ENCODE measurements around the gene ANKFY1.

The ANKFY1 gene

DNA sequence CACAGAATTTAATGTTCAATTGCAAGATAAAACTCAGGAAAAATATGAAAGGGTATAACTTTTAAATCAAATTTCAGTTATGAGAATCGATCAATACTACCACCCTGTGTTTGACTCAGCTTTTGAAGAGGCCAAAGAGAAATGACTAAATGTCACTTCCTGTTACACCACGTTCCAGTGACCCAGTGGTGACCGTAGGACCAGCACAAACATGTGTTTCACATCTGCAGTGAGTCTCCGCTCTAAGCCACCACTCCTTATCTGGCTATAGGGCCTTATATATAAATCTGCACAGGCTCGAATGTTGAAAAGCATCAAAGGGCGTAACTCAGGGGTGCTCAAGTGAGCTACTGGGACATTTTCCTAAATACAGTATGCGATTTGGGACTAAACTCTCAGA is 84.7 kb downstream of the ANKFY1 start:
- DNase-seq (ENCODE audit: low read depth in 3 of 3): no peak

DNA sequence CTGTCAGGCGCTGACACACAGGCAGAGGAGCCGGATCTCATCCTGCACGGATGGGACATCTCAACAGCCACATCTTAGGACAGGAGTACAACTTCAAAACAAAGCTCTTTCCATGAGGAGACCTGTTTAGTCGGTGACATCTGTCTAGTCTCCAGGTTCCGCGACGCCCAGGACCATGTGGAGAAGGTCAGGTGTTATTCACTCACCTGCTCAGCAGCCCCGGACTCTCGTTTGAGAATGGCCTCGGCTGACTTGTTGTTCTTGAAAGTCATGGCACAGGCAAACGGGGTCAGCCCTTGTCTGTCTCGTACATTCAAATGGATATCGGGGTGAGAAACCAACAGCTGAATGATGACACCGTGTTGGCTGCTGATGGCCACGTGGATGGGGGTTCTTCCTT is 85.1 kb downstream of the ANKFY1 start:
- DNase-seq (ENCODE audit: low read depth in 3 of 3): no peak

DNA sequence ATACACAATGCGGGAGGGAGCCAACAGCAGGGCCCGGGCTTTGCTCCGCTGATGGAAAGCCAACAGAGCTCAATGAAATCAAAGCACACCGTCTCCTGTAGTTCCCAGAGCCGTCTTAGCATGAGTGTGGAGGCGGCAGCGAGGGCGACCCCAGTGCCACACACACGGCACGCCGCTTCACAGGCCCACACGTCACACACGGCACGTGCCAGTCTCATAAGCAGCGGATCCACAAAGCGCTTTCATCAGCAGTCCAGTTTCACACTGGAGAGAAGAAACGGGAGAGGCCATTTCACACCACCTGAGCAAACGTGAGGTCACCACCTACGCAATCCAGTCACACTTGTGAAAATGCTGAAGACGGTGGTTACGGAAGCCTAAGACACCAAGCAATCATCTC is 86.0 kb downstream of the ANKFY1 start:
- no peak for DNase-seq (ENCODE audit: low read depth in 3 of 3)

DNA sequence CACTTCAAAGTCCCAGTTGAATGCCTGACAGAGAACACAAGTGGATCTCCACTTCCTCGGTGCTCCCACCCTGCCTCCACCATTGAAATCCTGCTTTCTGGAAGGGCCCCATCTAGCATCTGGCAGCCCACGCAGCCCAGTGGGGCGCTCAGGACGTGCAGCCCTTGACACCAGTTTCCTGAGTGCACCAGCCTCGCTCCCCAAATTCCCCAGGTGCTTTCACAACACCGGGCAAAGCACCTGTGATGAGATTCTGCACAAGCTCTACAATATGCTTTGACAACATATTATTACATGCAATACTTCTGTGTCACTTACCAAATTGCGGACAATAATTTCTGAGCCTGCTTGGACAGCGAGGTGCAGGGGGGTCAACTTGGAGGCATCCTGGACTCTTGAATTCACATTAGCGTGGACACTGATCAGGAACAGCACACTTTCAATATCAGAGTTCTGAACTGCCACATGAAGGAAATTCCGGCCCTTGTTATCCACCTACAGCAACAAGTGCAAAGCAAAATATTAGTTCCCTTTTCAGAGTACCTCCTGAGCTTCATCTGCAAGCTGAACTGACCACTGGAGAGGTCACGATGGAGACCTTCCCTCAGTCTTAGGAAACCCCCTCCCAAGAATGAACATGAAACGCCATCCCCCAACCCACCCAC is 86.8 kb downstream of the ANKFY1 start:
- peak in 1 of 3 donors; percentile 8 for DNase-seq (ENCODE audit: low read depth in 3 of 3)

DNA sequence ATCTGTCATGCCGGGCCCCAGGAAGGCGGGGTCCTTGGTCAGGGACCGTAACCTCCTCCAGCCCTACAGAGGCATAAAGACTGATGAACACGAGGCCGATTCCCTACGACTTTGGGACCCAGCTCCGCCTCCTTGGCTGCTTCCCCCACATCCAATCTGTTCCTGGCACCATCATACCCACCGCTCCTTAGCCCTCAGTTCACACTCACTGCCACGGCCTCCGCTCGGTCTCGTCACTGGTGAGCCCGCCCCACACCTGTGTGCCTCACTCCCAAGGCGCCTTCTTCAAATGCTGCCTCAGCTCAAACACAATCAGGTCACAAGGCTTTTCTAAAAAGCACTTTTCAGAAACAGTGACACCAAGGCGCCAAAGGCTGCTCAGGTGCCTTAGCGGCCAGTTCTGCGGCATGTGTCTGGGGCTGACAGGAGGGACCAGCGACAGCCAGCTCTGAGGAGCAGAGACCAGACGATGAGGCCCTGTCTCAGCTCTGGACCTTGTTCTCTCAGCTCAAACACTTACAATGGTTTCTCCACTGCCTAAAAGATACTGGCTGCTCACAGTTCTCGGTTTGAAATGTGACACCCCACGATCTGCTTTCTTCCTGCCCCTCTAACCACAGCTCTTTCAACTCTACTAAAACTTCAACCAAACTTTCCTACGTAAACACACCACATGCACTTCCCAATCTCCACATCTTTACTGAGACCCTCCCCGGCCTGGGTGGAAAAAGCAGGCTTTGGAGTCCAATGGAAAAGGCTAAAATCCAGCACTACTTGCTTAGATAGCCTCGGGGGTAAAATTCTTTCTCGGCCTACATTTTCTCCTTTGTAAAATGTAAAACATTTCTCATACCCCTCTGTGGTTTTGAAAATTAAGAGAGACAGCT is 87.6 kb downstream of the ANKFY1 start:
- peak in 2 of 3 donors; percentile 21 to 24 for DNase-seq (ENCODE audit: low read depth in 3 of 3)

DNA sequence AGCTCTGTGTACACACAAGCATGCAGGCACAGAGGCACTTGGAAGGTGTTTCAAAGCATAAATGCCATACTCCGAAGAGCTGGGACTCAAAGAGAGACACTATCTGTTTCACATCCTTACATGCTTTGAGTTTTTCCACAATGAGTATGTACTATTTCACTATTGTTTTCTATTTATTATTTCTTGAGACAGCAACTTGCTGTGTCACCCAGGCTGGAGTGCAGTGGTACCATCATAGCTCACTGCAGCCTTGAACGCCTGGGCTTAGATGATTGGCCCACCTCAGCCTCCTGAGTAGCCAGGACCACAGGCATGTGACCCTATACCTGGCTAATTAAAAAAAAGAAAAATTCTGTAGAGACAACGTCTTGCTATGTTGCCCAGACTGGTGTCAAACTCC is 89.2 kb downstream of the ANKFY1 start:
- DNase-seq (ENCODE audit: low read depth in 3 of 3): no peak

DNA sequence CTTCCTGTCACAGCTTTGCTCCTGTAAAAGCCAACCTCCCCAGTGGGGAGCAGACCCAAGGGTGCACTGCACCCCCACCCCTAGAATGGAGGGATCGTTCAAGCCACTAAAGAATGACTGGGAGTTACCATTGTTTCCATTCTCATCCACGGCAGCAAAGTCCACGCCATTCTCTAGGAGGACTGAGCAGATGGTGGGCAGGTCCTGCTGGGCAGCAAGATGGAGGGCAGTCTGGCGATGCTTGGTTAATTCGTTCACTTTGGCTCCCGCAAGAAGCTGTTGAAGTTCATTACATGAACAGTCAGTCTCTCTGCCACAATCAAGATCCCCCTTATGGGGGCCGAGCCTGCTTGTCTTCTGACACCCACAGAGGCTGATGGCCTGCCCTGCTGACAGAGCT is 90.0 kb downstream of the ANKFY1 start:
- no peak for DNase-seq (ENCODE audit: low read depth in 3 of 3)

DNA sequence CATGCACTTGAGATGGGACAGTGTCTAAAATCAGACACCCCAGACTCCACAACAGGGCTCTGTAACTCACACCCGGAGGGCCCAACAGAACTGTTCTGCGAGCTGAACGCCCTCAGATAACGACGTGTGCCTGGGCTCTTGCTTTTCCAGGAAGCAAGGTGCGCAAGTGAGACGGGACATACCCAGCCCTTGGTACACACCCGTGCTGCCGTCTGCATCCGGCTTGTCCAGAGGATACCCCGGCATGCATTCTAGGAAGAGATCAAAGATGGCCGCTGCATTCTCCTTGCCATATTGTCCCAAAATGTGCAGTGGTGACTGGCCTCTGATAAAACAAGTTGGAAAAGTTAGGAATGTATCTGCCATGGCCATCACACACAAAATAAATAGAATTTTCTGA is 91.4 kb downstream of the ANKFY1 start:
- no peak for DNase-seq (ENCODE audit: low read depth in 3 of 3)

DNA sequence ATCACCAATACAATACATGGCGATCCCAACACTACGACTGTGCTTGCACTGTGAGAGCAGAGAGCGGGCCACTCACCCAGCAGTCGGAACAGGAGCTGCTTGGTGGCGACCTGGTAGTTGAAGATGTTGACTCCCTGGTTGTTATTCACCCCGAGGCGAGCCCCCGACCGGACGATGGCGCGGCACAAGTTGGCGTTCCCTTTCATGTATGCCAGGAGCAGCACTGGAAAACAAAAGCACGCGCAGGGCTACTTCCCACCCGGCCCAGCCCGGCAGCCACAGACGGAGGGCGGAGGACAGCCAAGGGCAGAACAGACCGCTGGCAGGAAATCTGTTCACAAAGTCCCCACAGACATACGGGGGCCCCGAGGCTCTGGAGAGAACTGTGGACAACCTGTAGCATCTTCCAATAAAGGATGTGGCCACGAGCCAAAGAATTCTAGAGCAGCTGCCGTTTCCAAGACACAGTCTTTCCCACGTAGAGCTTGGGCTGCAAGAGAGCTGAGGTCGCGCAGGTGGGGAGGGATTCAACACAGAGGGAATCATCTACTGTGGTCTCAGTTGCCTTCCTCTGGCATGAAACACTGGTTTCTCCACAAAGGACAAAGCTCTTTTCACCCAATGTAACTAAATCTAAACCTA is 93.0 kb downstream of the ANKFY1 start:
- DNase-seq (ENCODE audit: low read depth in 3 of 3): no peak

DNA sequence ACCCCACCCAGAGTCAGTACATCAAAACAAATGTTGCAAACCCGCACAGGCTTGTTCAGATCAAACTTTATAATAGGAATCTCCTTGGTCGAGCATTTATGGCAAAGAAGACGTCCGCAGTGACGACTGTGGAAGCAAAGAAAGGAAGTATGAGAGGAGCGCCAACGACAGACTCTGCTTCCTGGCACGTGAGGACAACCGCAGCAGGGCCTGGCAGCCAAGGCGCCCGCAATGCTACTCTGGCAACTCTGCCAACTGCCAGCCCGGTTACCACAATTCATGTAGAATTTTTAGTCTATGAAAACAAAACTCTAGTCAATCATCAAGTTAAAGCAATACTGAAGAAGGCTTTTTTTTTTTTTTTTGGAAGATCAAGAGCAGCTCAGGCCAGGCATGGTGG is 96.0 kb downstream of the ANKFY1 start:
- DNase-seq (ENCODE audit: low read depth in 3 of 3): no peak

DNA sequence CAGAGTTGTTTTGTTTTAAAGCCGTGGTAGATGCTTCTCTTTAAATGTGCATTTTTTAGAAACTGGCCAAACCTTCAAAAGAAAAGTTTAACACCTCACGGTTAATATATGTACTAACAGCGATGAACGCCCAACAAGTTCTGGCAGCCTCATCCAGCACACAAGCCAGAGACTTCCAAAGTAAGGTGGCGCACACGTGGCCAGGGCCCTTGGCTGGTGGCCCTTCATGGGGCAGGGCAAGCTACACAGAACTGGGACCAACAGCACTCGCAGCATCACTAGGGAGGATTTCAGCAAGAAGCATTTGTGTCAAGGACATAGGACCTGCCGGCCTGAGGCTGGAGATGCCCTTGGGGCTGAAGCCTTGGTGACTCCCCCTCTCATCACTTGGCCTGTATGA is 97.4 kb downstream of the ANKFY1 start:
- DNase-seq (ENCODE audit: low read depth in 3 of 3): no peak

DNA sequence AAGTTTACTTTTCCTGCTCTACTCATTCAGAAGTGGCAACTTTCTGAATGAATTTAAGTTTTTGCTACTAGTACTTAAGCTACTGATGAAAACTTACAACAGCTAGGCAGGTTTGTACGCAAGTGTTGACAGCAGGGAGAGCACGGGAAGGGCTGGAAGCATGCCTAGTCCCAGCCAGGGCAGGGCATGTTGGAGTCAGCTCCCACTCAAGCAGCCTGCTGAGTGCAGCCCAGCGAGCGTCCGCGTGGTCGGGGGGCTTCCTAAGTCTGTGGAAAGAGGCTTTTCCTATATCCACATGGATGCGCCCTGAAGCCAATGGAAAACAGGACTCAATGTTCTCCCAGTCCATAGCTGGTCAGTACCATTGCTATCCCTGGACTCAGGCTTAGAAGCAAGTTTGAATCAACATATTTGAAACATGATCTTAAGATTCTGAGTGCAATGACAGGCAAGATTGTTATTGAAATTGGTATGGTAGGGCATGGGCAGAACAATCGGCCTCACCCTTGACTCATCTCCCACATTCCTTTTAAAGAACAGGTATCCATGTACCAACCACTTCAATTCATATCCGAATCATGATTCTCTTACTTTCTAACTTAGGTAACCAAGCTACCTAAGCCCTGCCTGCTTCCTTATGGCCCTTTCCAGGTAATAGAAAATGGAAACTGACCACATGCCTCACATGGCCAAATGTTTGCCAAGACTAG is 98.3 kb downstream of the ANKFY1 start:
- no peak for DNase-seq (ENCODE audit: low read depth in 3 of 3)

DNA sequence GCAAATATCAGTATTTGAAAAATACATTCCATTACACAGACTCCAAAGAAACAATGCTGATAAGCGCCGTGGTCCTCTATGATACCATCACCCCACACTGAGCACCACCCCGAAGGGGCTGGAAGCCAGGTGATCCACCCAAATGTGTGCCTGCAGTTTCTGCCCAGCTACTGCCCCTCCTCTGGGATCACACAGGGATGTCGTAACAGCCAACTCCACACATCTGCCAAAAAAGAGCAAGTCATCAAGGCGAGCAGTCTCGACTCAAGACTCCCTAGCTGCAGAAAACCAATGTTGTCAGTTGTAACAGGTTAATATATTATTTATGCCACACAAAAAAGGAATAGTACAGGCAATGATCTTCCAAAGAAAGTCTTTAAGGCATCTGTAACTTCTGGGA is 99.8 kb downstream of the ANKFY1 start:
- DNase-seq (ENCODE audit: low read depth in 3 of 3): no peak

DNA sequence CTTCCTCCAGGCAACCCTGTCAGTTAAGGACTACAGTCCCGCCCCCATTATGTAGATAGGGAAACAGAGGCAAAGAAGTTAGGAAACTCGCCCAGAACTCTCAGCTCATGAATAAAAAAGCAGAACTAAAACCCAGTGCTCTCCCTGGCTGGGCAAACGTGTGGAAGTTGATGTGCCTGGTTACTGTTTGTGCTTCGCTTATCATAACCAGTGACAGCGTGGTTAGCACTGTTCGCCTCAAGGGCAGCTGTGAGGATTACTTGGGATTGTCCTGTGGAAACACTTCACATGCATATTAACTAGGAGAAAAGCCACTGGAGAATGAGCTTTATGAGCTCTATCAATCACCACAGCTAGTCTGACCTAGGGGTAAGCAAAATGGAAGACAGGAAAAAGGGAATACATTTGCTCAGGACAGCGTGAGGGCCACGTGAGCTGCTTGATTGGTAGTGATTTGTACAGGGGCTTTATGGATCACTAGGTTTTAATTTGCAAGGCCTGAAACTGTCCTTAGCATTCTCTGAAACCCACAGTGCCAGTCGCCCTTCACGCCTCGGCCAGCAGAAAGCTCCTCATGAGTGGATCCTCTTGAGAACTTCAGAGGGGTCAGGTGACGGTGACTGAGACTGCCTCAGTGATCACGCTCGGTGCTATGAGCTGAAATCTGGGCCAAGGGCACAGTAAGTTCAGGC is 100.9 kb downstream of the ANKFY1 start:
- DNase-seq (ENCODE audit: low read depth in 3 of 3): no peak

DNA sequence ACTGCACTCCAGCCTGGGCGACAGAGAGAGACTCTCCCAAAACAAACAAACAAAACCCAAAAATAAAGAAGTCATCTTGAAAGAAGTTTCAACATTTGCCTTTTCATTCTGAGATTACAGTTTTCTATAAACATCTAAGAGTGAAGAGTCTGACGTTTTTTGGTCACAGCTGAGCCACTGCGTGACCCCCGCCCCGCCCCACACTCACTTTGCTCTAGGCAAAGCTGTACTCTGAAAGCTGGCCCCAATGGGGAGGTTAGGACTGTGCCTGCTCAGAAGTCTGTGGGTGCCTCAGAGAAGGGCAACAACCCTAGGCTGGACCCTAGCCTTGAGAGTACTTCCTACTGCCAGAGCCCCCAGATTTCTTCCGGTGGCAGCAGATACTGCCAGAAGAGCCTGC is 101.5 kb downstream of the ANKFY1 start:
- DNase-seq (ENCODE audit: low read depth in 3 of 3): no peak

DNA sequence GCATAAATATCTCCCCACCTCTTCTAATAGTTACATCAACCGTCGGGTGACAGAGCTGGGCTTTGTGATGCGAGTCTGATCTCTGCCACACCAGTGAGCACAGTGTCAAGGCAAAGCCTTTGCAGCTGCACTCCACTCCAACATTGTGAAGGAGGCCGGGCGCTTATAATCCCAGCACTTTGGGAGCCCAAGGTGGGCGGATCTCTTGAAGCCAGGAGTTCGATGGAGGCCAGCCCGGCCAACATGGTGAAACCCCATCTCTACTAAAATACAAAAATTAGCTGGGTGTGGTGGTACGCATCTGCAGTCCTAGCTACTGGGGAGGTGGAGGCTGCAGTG is 101.8 kb downstream of the ANKFY1 start:
- DNase-seq (ENCODE audit: low read depth in 3 of 3): no peak

DNA sequence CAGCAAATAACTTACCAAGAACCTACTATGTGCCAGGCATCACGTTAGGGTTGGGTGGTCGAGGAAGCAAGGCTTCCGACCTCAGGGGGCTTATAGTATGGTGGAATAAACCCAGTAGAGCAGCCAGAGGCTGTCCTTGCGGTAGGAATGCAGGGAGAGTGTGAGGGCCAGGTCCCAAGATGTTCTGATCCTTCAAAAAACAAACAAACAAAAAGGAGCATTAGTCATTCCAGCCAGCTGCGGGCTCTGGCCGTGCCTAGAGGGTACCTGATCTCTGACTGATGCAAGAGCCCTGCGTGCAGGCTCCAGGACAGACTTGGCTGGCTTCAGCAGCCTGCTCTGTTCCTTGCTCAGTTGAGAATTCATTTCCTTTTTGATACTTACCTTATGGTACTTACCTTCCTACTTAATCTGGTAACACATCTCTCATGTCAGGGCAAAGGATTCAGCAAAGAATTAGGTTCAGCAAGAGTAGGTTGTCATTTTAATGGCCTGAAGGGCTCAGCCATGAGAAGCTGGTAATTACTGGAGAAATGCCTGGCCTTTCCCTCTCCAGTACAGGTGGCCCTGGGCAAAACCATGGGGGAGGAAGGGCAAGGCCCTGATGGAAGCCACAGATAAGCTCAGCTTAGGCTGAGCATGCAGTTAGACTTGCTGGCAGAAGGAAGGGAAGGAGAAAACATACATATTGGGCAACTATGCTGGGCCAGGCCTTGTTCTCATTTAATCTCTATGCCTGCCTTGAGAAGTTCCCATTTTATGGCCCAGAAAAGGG is 102.4 kb downstream of the ANKFY1 start:
- no peak for DNase-seq (ENCODE audit: low read depth in 3 of 3)

DNA sequence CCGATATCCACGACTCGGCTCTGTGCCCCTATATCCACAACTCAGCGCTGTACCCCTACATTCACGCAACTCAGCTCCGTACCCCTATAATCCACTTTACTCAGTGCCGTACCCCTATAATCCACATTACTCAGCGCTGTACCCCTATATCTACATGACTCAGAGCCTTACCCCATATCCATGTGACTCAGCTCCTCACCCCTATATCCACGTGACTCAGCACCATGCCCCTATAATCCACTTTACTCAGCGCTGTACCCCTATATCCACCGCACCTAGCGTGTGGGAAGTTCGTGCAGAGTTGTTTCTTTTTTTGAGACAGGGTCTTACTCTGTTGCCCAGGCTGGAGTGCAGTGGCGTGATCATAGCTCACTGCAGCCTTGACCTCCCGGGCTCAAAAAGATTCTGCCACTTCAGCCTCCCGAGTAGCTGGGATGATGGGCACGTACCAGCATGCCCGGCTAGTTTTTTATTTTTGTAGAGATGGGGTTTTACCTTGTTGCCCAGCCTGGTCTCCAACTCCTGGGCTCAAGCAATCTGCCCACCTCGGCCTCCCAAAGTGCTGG is 103.4 kb downstream of the ANKFY1 start:
- no peak for DNase-seq (ENCODE audit: low read depth in 3 of 3)

DNA sequence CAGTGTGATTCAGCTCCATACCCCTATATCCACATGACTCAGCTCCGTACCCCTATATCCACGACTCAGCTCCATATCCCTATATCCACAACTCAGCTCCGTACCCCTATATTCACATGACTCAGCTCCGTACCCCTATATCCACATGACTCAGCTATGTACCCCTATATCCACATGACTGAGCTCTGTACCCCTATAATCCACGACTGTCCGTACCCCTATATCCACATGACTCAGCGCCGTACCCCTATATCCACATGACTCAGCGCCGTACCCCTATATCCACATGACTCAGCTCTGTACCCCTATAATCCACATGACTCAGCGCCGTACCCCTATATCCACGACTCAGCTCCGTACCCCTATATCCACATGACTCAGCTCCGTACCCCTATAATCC is 104.0 kb downstream of the ANKFY1 start:
- DNase-seq (ENCODE audit: low read depth in 3 of 3): no peak

DNA sequence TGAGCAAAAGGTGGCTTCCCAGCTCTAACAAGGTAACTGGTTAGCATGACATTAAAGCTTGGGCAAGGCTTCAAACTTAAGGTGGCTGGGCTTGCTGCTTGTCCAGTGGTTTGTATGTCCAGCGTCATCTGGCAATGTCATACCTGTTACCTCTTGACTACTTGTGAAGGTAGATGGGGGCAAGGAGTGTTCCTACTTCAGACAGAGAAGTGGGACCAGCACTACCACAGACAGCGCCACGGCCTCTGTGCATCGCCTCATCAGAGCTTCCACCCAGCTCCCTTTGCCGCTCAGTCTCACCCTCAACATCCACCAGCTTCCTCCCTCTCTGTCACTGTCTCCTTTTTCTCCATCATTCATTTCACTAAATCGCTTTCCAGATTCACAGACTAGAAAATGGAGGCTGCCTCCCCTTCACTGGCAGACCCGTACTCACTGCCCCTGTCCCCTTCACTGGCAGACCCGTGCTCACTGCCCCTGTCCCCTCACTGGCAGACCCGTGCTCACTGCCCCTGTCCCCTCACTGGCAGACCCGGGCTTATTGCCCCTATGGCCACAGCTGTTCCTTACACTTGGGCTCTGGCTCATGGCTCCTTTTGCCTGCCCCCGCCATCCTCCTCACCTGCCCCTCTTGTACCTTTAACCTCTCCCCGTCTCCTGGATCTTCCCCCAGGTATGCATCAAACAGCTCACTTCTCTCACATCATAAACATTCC is 106.0 kb downstream of the ANKFY1 start:
- DNase-seq (ENCODE audit: low read depth in 3 of 3): no peak
